Measurements from ENCODE around the gene CLIC6.

CLIC6 gene

GRCh38 chr21:34765619-34766018, 96.8 kb downstream of the CLIC6 start:
- no peaks in the 10 kb centered on the region for H3K27me3 ChIP-seq (ENCODE audit: insufficient read depth, poor library complexity, severe bottlenecking)
- H3K4me1 ChIP-seq (ENCODE audit: insufficient read depth, poor library complexity, severe bottlenecking) = peaks cover 4% of the 10 kb centered on the region
- no peaks in the 10 kb centered on the region for H3K36me3 ChIP-seq (ENCODE audit: low read depth)
- no peak overlapping the region for H3K4me3 ChIP-seq (ENCODE audit: severe bottlenecking)
- H3K9me3 ChIP-seq (ENCODE audit: severe bottlenecking) = no peaks in the 10 kb centered on the region
- no peak overlapping the region for H3K27ac ChIP-seq (ENCODE audit: poor library complexity, severe bottlenecking)
- no peak for ATAC-seq (ENCODE audit: low read depth)
- no peak for DNase-seq (ENCODE audit: low spot score)
- no peak for TF ChIP-seq CTCF (IDR thresholded peaks at IDR 0.05; ENCODE audit: poor library complexity, severe bottlenecking)

GRCh38 chr21:34766862-34767261, 98.1 kb downstream of the CLIC6 start:
- no peak for DNase-seq (ENCODE audit: low spot score)
- H3K27ac ChIP-seq (ENCODE audit: poor library complexity, severe bottlenecking) = no peak overlapping the region
- H3K4me3 ChIP-seq (ENCODE audit: severe bottlenecking) = no peak overlapping the region
- H3K27me3 ChIP-seq (ENCODE audit: insufficient read depth, poor library complexity, severe bottlenecking) = no peaks in the 10 kb centered on the region
- peaks cover 12% of the 10 kb centered on the region for H3K4me1 ChIP-seq (ENCODE audit: insufficient read depth, poor library complexity, severe bottlenecking)
- no peaks in the 10 kb centered on the region for H3K36me3 ChIP-seq (ENCODE audit: low read depth)
- no peak for TF ChIP-seq CTCF (IDR thresholded peaks at IDR 0.05; ENCODE audit: poor library complexity, severe bottlenecking)
- no peak for ATAC-seq (ENCODE audit: low read depth)
- H3K9me3 ChIP-seq (ENCODE audit: severe bottlenecking) = no peaks in the 10 kb centered on the region

Data from RWPE2 (cell line).